ENCODE measurements around the gene TMA7. TPM values are rescaled to one million over a fixed set of nuclear protein-coding genes. Genes with fewer than 3 reads are reported as not detected.

Gene TMA7
- total and polyA plus RNA-seq, 9 of the 15 experiments (the other 6 are each of a cell fraction or from before 2014, with no cell fraction given) = 209 to 1,003 (median 486) TPM

- ATAC-seq = no peak
- Histone ChIP-seq H3K9me3 (replicated peaks; ENCODE audit: control insufficient read depth, insufficient read depth, low read depth, low read length) (no peaks in the 10 kb centered on the region), H3K9ac (ENCODE audit: insufficient read depth in 1 of 2, low read depth in 2 of 2, low read length in 2 of 2) (no peak overlapping the region), H3K27ac (ENCODE audit: extremely low read depth, low read depth, low read length) (no peak overlapping the region), H3K36me3 (ENCODE audit: control insufficient read depth, insufficient read depth, low read length) (no peaks in the 10 kb centered on the region), H3K79me2 (ENCODE audit: control insufficient read depth, insufficient read depth, low read length) (no peaks in the 10 kb centered on the region), H3K4me2 (ENCODE audit: insufficient read depth, low read length) (no peak overlapping the region), H3K9me1 (ENCODE audit: control insufficient read depth, insufficient read depth, low read length) (no peaks in the 10 kb centered on the region), H3K4me1 (replicated peaks in 1 of 2; ENCODE audit: control insufficient read depth in 2 of 2, insufficient read depth in 2 of 2, low read length in 2 of 2) (peaks cover 0 to 5% of the 10 kb centered on the region in 2 experiments; a peak in 2 of 5 replicates), H3K4me3 (no peak overlapping the region), H4K20me1 (replicated peaks; ENCODE audit: control insufficient read depth, insufficient read depth, low read length) (no peaks in the 10 kb centered on the region), H3K27me3 (ENCODE audit: control insufficient read depth in 2 of 2, insufficient read depth in 2 of 2, low read length in 2 of 2) (no peaks in the 10 kb centered on the region), H2AFZ (ENCODE audit: low read depth, low read length) (no peak overlapping the region)
- POLR2A ChIA-PET = interaction anchor here (0.5 to 0.6 kb wide), 2 partner anchors 193 to 673 kb away, joined by 3 read pairs; no protein-coding TSS in a partner anchor
- FAIRE-seq = no peak
- in situ Hi-C loops (cut with MboI) (no loop called here), intact Hi-C loops (cut with micrococcal nuclease) (no loop called here)
- DNase-seq (ENCODE audit: extremely low read depth in 1 of 4, low spot score in 3 of 4) = no peak
- WGBS (ENCODE audit: insufficient coverage, low coverage, missing lambda C conversion rate) = 63% methylated on average over 7 of the region's 17 CpGs
- BruUV-seq (replicated peaks) = no TSS peak
- CTCF ChIA-PET (ENCODE audit: low intra/inter-chr PET ratio) = no interaction called here
- no peak for TF ChIP-seq TEAD4 (IDR thresholded peaks at IDR 0.05; ENCODE audit: low read length)
- TF ChIP-seq TEAD4 (CRISPR knock-in tag; IDR thresholded peaks at IDR 0.05; ENCODE audit: borderline replicate concordance) = no peak
- no peak for TF ChIP-seq MTA2 (IDR thresholded peaks at IDR 0.05; ENCODE audit: low read depth)
- TF ChIP-seq TSHZ1 (CRISPR knock-in tag; IDR thresholded peaks at IDR 0.05) = no peak
- TF ChIP-seq, protein P1, sequence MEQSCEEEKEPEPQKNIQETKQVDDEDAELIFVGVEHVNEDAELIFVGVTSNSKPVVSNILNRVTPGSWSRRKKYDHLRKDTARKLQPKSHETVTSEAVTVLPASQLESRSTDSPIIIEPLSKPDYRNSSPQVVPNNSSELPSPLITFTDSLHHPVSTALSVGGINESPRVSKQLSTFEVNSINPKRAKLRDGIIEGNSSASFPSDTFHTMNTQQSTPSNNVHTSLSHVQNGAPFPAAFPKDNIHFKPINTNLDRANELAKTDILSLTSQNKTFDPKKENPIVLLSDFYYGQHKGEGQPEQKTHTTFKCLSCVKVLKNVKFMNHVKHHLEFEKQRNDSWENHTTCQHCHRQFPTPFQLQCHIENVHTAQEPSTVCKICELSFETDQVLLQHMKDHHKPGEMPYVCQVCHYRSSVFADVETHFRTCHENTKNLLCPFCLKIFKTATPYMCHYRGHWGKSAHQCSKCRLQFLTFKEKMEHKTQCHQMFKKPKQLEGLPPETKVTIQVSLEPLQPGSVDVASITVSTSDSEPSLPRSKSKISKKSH (CRISPR knock-in tag; IDR thresholded peaks at IDR 0.05) = no peak
- TF ChIP-seq THRB (CRISPR knock-in tag; conservative IDR thresholded peaks at IDR 0.05) = no peak
- TF ChIP-seq ZC3H4 (CRISPR knock-in tag; IDR thresholded peaks at IDR 0.05; ENCODE audit: borderline replicate concordance) = no peak
Measured at GRCh38 chr3:48418140-48418539, 21.9 kb upstream of the TMA7 start.

All from K562 (cell line).